Activated T-helper 1 cell treated with anti-CD3 and anti-CD28 coated beads, Interleukin-12 subunit alpha, Interleukin-12 subunit beta, Interleukin-2, Interleukin-4 antibody, amounts not matched to agents 30 ng/mL and 10 ng/mL and 1 ng/mL, durations not matched to agents 14 hours and 24 hours and 36 hours (primary cell): ENCODE results near the gene SKA1. TPM values are rescaled to one million over a fixed set of nuclear protein-coding genes. Genes with fewer than 3 reads are reported as not detected.
"Not testable (repeated sequence)": the region's sequence is repeated elsewhere in the genome, so short reads cannot be mapped to it uniquely, and the experiment has no call there.

Experiments
- DNase-seq: peaks from one replicate; pipeline ENCODE4 v3.0.0; 2021; ENCODE audit warnings: low spot score
- H3K27ac Mint-ChIP-seq: one replicate; pipeline ENCODE4 v1.8.0; 2021; ENCODE audit warnings: mild to moderate bottlenecking, mixed read lengths
- H3K27me3 Mint-ChIP-seq: one replicate; pipeline ENCODE4 v1.8.0; 2022; ENCODE audit warnings: mild to moderate bottlenecking, moderate library complexity, mixed read lengths; ENCODE audit not compliant: insufficient read depth
- H3K36me3 Mint-ChIP-seq: one replicate; pipeline ENCODE4 v1.8.0; 2021; ENCODE audit warnings: low read depth, mixed read lengths
- H3K4me1 Mint-ChIP-seq: one replicate; pipeline ENCODE4 v1.8.0; 2021; ENCODE audit warnings: low read depth, mixed read lengths
- H3K4me3 Mint-ChIP-seq: one replicate; pipeline ENCODE4 v1.8.0; 2021; ENCODE audit warnings: mild to moderate bottlenecking, moderate library complexity, mixed read lengths
- H3K9me3 Mint-ChIP-seq: one replicate; pipeline ENCODE4 v1.8.0; 2021; ENCODE audit warnings: mixed read lengths
- intact Hi-C: fragments of 100-400 bp; cut with micrococcal nuclease; formaldehyde crosslinking; loops from one replicate; pipeline ENCODE4 v1.15.1; 2024
- total RNA-seq: library from RNA; stranded (reverse); gene quantifications from 2 replicates; pipeline ENCODE4 v1.2.3, GENCODE V29; 2022

SKA1 gene
- total RNA-seq, 1 donor from 2014 or later: 23.3 TPM

GRCh38 chr18:50398099-50398498 is 23.3 kb downstream of the SKA1 start:
- peaks cover 23% of the 10 kb centered on the region for H3K27me3 Mint-ChIP-seq
- no peak overlapping the region for H3K27ac Mint-ChIP-seq
- peaks cover 15% of the 10 kb centered on the region for H3K36me3 Mint-ChIP-seq
- H3K4me3 Mint-ChIP-seq: no peak overlapping the region
- no peak for DNase-seq
- H3K9me3 Mint-ChIP-seq: no peaks in the 10 kb centered on the region
- no peaks in the 10 kb centered on the region for H3K4me1 Mint-ChIP-seq
- intact Hi-C loops: no loop called here

- Mint-ChIP-seq H3K4me3 (no peak overlapping the region), H3K27ac (no peak overlapping the region), H3K27me3 (peaks cover 29% of the 10 kb centered on the region), H3K36me3 (peaks cover 10% of the 10 kb centered on the region), H3K9me3 (no peaks in the 10 kb centered on the region), H3K4me1 (no peaks in the 10 kb centered on the region)
- intact Hi-C loops: no loop called here
- no peak for DNase-seq
Observed at GRCh38 chr18:50398947-50399346, 24.1 kb downstream of the SKA1 start.

GRCh38 chr18:50399582-50399981 is 24.7 kb downstream of the SKA1 start:
- H3K27me3 Mint-ChIP-seq: peaks cover 36% of the 10 kb centered on the region
- no peaks in the 10 kb centered on the region for H3K4me1 Mint-ChIP-seq
- intact Hi-C loops: no loop called here
- H3K36me3 Mint-ChIP-seq: peaks cover 6% of the 10 kb centered on the region
- no peak overlapping the region for H3K27ac Mint-ChIP-seq
- no peak overlapping the region for H3K4me3 Mint-ChIP-seq
- DNase-seq: no peak
- H3K9me3 Mint-ChIP-seq: no peaks in the 10 kb centered on the region

GRCh38 chr18:50400438-50400837 is 25.6 kb downstream of the SKA1 start:
- H3K4me3 Mint-ChIP-seq, intact Hi-C loops, H3K27ac Mint-ChIP-seq, DNase-seq, H3K4me1 Mint-ChIP-seq, H3K9me3 Mint-ChIP-seq, H3K36me3 Mint-ChIP-seq: not testable (repeated sequence)
- peaks cover 38% of the 10 kb centered on the region for H3K27me3 Mint-ChIP-seq

GRCh38 chr18:50401295-50401694 is 26.4 kb downstream of the SKA1 start:
- no peaks in the 10 kb centered on the region for H3K4me1 Mint-ChIP-seq
- H3K9me3 Mint-ChIP-seq: no peaks in the 10 kb centered on the region
- no peaks in the 10 kb centered on the region for H3K36me3 Mint-ChIP-seq
- no peak overlapping the region for H3K27ac Mint-ChIP-seq
- no peak for DNase-seq
- no peak overlapping the region for H3K4me3 Mint-ChIP-seq
- H3K27me3 Mint-ChIP-seq: peaks cover 38% of the 10 kb centered on the region
- intact Hi-C loops: no loop called here

GRCh38 chr18:50401888-50402287 is 27.0 kb downstream of the SKA1 start:
- no peak overlapping the region for H3K4me3 Mint-ChIP-seq
- H3K27me3 Mint-ChIP-seq: peaks cover 39% of the 10 kb centered on the region
- H3K9me3 Mint-ChIP-seq: no peaks in the 10 kb centered on the region
- intact Hi-C loops: no loop called here
- no peak overlapping the region for H3K27ac Mint-ChIP-seq
- H3K36me3 Mint-ChIP-seq: no peaks in the 10 kb centered on the region
- no peaks in the 10 kb centered on the region for H3K4me1 Mint-ChIP-seq
- DNase-seq: no peak

GRCh38 chr18:50404752-50405581 is 30.1 kb downstream of the SKA1 start:
- H3K4me1 Mint-ChIP-seq, H3K4me3 Mint-ChIP-seq, H3K36me3 Mint-ChIP-seq, DNase-seq, H3K9me3 Mint-ChIP-seq, H3K27ac Mint-ChIP-seq, intact Hi-C loops: not testable (repeated sequence)
- H3K27me3 Mint-ChIP-seq: peaks cover 51% of the 10 kb centered on the region

- intact Hi-C loops: no loop called here
- H3K36me3 Mint-ChIP-seq: no peaks in the 10 kb centered on the region
- no peak for DNase-seq
- no peaks in the 10 kb centered on the region for H3K4me1 Mint-ChIP-seq
- no peaks in the 10 kb centered on the region for H3K9me3 Mint-ChIP-seq
- peaks cover 51% of the 10 kb centered on the region for H3K27me3 Mint-ChIP-seq
- no peak overlapping the region for H3K4me3 Mint-ChIP-seq
- no peak overlapping the region for H3K27ac Mint-ChIP-seq
Observed at GRCh38 chr18:50405582-50406271, 30.9 kb downstream of the SKA1 start.

- Mint-ChIP-seq H3K9me3 (no peaks in the 10 kb centered on the region), H3K27me3 (peaks cover 41% of the 10 kb centered on the region), H3K4me3 (no peak overlapping the region), H3K36me3 (no peaks in the 10 kb centered on the region), H3K4me1 (no peaks in the 10 kb centered on the region), H3K27ac (no peak overlapping the region)
- intact Hi-C loops: no loop called here
- DNase-seq: no peak
Observed at GRCh38 chr18:50409236-50409635, 34.4 kb downstream of the SKA1 start.

GRCh38 chr18:50410008-50410407 is 35.2 kb downstream of the SKA1 start:
- H3K9me3 Mint-ChIP-seq: no peaks in the 10 kb centered on the region
- no peak overlapping the region for H3K27ac Mint-ChIP-seq
- H3K4me3 Mint-ChIP-seq: no peak overlapping the region
- intact Hi-C loops: no loop called here
- no peaks in the 10 kb centered on the region for H3K4me1 Mint-ChIP-seq
- H3K36me3 Mint-ChIP-seq: no peaks in the 10 kb centered on the region
- peaks cover 35% of the 10 kb centered on the region for H3K27me3 Mint-ChIP-seq
- no peak for DNase-seq

GRCh38 chr18:50410894-50411293 is 36.0 kb downstream of the SKA1 start:
- Mint-ChIP-seq H3K27ac (no peak overlapping the region), H3K4me3 (no peak overlapping the region), H3K4me1 (no peaks in the 10 kb centered on the region), H3K9me3 (no peaks in the 10 kb centered on the region), H3K36me3 (no peaks in the 10 kb centered on the region), H3K27me3 (peaks cover 35% of the 10 kb centered on the region)
- no peak for DNase-seq
- intact Hi-C loops: no loop called here

GRCh38 chr18:50416832-50417231 is 42.0 kb downstream of the SKA1 start:
- not testable (repeated sequence) for H3K4me1 Mint-ChIP-seq, H3K27ac Mint-ChIP-seq

GRCh38 chr18:50417705-50418104 is 42.9 kb downstream of the SKA1 start:
- DNase-seq, intact Hi-C loops, H3K36me3 Mint-ChIP-seq, H3K4me3 Mint-ChIP-seq, H3K27ac Mint-ChIP-seq, H3K27me3 Mint-ChIP-seq, H3K4me1 Mint-ChIP-seq: not testable (repeated sequence)
- peaks cover 13% of the 10 kb centered on the region for H3K9me3 Mint-ChIP-seq

More at GRCh38 chr18:50416832-50417231, 42.0 kb downstream of the SKA1 start:
- H3K4me3 Mint-ChIP-seq, DNase-seq, intact Hi-C loops, H3K36me3 Mint-ChIP-seq, H3K27me3 Mint-ChIP-seq: not testable (repeated sequence)
- H3K9me3 Mint-ChIP-seq: peaks cover 13% of the 10 kb centered on the region
